Activated T-cell treated with anti-CD3 and anti-CD28 coated beads, Interleukin-2, amount 50 U/mL, for 72 hours (primary cell): ENCODE measurements around the gene SLC38A8. TPM values are rescaled to one million over a fixed set of nuclear protein-coding genes. Genes with fewer than 3 reads are reported as not detected.

Experiments
- ATAC-seq, 2 donors: fragments of 150-1000 bp; cut with Tn5 transposase; replicated peaks in 1 of 2; 2 replicates each; pipeline ENCODE4 v1.10.0; 2021; ENCODE audit warnings: moderate library complexity in 2 of 2, mild to moderate bottlenecking in 1 of 2
- DNase-seq, 2 donors: peaks; one replicate each; pipeline ENCODE4 v3.0.0; 2021 to 2022; ENCODE audit warnings: mixed read lengths in 1 of 2
- H3K27ac Mint-ChIP-seq: one replicate; pipeline ENCODE4 v1.8.0; 2022; ENCODE audit warnings: mild to moderate bottlenecking, moderate library complexity, mixed read lengths
- H3K27me3 Mint-ChIP-seq: one replicate; pipeline ENCODE4 v1.8.0; 2022; ENCODE audit warnings: low read depth, mixed read lengths
- H3K36me3 Mint-ChIP-seq, 2 donors: one replicate each; pipeline ENCODE4 v1.8.0; 2022; ENCODE audit warnings: mixed read lengths in 2 of 2, mild to moderate bottlenecking in 1 of 2; ENCODE audit not compliant: insufficient read depth in 2 of 2
- H3K4me1 Mint-ChIP-seq: one replicate; pipeline ENCODE4 v1.8.0; 2022; ENCODE audit warnings: low read depth, mixed read lengths
- H3K4me3 Mint-ChIP-seq, 2 donors: one replicate each; pipeline ENCODE4 v1.8.0; 2022; ENCODE audit warnings: mild to moderate bottlenecking in 2 of 2, mixed read lengths in 2 of 2, moderate library complexity in 2 of 2
- H3K9me3 Mint-ChIP-seq, 2 donors: one replicate each; pipeline ENCODE4 v1.8.0; 2022; ENCODE audit warnings: mixed read lengths in 2 of 2
- total RNA-seq, 2 donors: library from RNA; stranded (reverse); gene quantifications; one replicate each; pipeline ENCODE4 v1.2.3, GENCODE V29; 2022

Gene SLC38A8
- total RNA-seq, 2 donors from 2014 or later: not detected

GRCh38 chr16:83961591-83961990 is 81.0 kb downstream of the SLC38A8 start:
- H3K27ac Mint-ChIP-seq: no peak overlapping the region
- DNase-seq (no peak), ATAC-seq (no peak)
- H3K4me1 Mint-ChIP-seq: no peaks in the 10 kb centered on the region
- no peaks in the 10 kb centered on the region for H3K9me3 Mint-ChIP-seq
- no peaks in the 10 kb centered on the region for H3K27me3 Mint-ChIP-seq
- H3K36me3 Mint-ChIP-seq: no peaks in the 10 kb centered on the region
- H3K4me3 Mint-ChIP-seq: no peak overlapping the region

GRCh38 chr16:83960521-83961249 is 81.9 kb downstream of the SLC38A8 start:
- H3K27me3 Mint-ChIP-seq: no peaks in the 10 kb centered on the region
- no peak for DNase-seq
- no peak overlapping the region for H3K27ac Mint-ChIP-seq
- ATAC-seq: no peak
- no peak overlapping the region for H3K4me3 Mint-ChIP-seq
- H3K9me3 Mint-ChIP-seq: no peaks in the 10 kb centered on the region
- no peaks in the 10 kb centered on the region for H3K4me1 Mint-ChIP-seq
- H3K36me3 Mint-ChIP-seq: no peaks in the 10 kb centered on the region

Other genes with a start within 250 kb of the SLC38A8 start
- 10 to 100 TPM; 35.7 to 41.3 TPM for gene HSBP1, start 234.8 kb downstream of the SLC38A8 start, total RNA-seq
- 1 to 10 TPM; 4.6 to 5.2 TPM for gene MLYCD, start 143.7 kb downstream of the SLC38A8 start, total RNA-seq
- 1 to 10 TPM in 1 of 2 donors, under 1 TPM in 1; 0.67 to 2.4 TPM for gene OSGIN1, start 89.6 kb downstream of the SLC38A8 start, total RNA-seq
- gene NECAB2, start 74.6 kb downstream of the SLC38A8 start, total RNA-seq: under 1 TPM in 1 of 2 donors, not detected in 1; 0.58 TPM
- 10 to 100 TPM; 36.6 to 42.0 TPM for gene MBTPS1, start 74.1 kb upstream of the SLC38A8 start, total RNA-seq
- gene HSDL1, start 102.4 kb upstream of the SLC38A8 start, total RNA-seq: 10 to 100 TPM; 13.0 to 14.6 TPM
- under 1 TPM in 1 of 2 donors, not detected in 1; 0.19 TPM for gene DNAAF1, start 102.5 kb upstream of the SLC38A8 start, total RNA-seq
- 10 to 100 TPM; 41.8 to 51.3 TPM for gene TAF1C, start 144.3 kb upstream of the SLC38A8 start, total RNA-seq
- under 1 TPM in 1 of 2 donors, not detected in 1; 0.43 TPM for gene ADAD2, start 148.4 kb upstream of the SLC38A8 start, total RNA-seq
- not detected for gene KCNG4, start 197.2 kb upstream of the SLC38A8 start, total RNA-seq